HEK293 (cell line): ENCODE results near the gene TNRC6A.

Experiments used
- CTCF ChIA-PET: fragments of 350-600 bp; formaldehyde crosslinking; extraction: SDS; loops from one replicate; lab custom pipeline; 2021; ENCODE audit warnings: antibody characterized with exemption; lab: Yijun Ruan, JAX
- POLR2A ChIA-PET: fragments of 300-600 bp; formaldehyde crosslinking; extraction: SDS; loops from one replicate; lab custom pipeline; 2020; ENCODE audit warnings: antibody characterized with exemption, inconsistent platforms; lab: Yijun Ruan, JAX
- H3K27ac ChIP-seq: fragments of 200-500 bp; sonication (Bioruptor generic); 2 replicates; pipeline ENCODE4 v1.5.1; 2014; ENCODE audit warnings: low read depth, low read length, control low read depth, inconsistent platforms; ENCODE audit errors: extremely low read depth
- H3K36me3 ChIP-seq, 2 experiments: fragments of 200-500 bp in 1 of 2; sonication (Bioruptor generic) in 1 of 2; 1 replicate in 1 of 2; 2 replicates in 1 of 2; pipeline ENCODE4 v1.5.1; 2014 to 2017; ENCODE audit warnings: inconsistent platforms in 2 of 2, low read length in 2 of 2; ENCODE audit not compliant: control insufficient read depth in 2 of 2, insufficient read depth in 1 of 2
- H3K4me1 ChIP-seq: fragments of 200-500 bp; sonication (Bioruptor generic); 2 replicates; pipeline ENCODE4 v1.5.1; 2014; ENCODE audit warnings: mild to moderate bottlenecking, low read length, inconsistent platforms; ENCODE audit not compliant: control insufficient read depth, insufficient read depth
- H3K4me3 ChIP-seq: 2 replicates; pipeline ENCODE4 v1.5.1; 2011; ENCODE audit warnings: low read depth, mild to moderate bottlenecking, control low read depth, low read length, moderate library complexity
- H3K9me3 ChIP-seq: fragments of 200-500 bp; sonication (Bioruptor generic); 2 replicates; pipeline ENCODE4 v1.5.1; 2014; ENCODE audit warnings: low read depth, low read length, inconsistent platforms; ENCODE audit not compliant: control insufficient read depth, insufficient read depth
- GLI2 ChIP-seq: fragments of 450-650 bp; formaldehyde crosslinking; IDR thresholded peaks from 2 replicates; pipeline ENCODE4; 2017; ENCODE audit warnings: missing biosample characterization, missing genetic modification characterization, low read depth, borderline replicate concordance
- HIC1 ChIP-seq: fragments of 450-650 bp; formaldehyde crosslinking; IDR thresholded peaks from 2 replicates; pipeline ENCODE4 v1.5.1; 2016; ENCODE audit warnings: missing biosample characterization, missing genetic modification characterization
- KLF7 ChIP-seq: fragments of 450-650 bp; formaldehyde crosslinking; IDR thresholded peaks from 2 replicates; pipeline ENCODE4 v1.5.1; 2016; ENCODE audit warnings: missing biosample characterization, missing genetic modification characterization, borderline replicate concordance
- PRDM1 ChIP-seq: fragments of 450-650 bp; formaldehyde crosslinking; IDR thresholded peaks from 2 replicates; pipeline ENCODE4; 2016; ENCODE audit warnings: missing biosample characterization, missing genetic modification characterization
- ZBTB21 ChIP-seq: fragments of 450-650 bp; formaldehyde crosslinking; IDR thresholded peaks from 2 replicates; pipeline ENCODE4 v1.5.1; 2017; ENCODE audit warnings: missing biosample characterization, missing genetic modification characterization
- ZNF10 ChIP-seq: fragments of 450-650 bp; formaldehyde crosslinking; IDR thresholded peaks from 2 replicates; pipeline ENCODE4 v1.5.1; 2017; ENCODE audit warnings: missing biosample characterization, missing genetic modification characterization
- ZNF169 ChIP-seq: fragments of 450-650 bp; formaldehyde crosslinking; IDR thresholded peaks from 2 replicates; pipeline ENCODE4 v1.5.1; 2016; ENCODE audit warnings: missing biosample characterization, missing genetic modification characterization
- ZNF221 ChIP-seq: fragments of 450-650 bp; formaldehyde crosslinking; IDR thresholded peaks from 2 replicates; pipeline ENCODE4 v1.5.1; 2017; ENCODE audit warnings: missing biosample characterization, missing genetic modification characterization, borderline replicate concordance
- ZNF23 ChIP-seq: fragments of 450-650 bp; formaldehyde crosslinking; IDR thresholded peaks from 2 replicates; pipeline ENCODE4 v1.5.1; 2016; ENCODE audit warnings: missing biosample characterization, missing genetic modification characterization, borderline replicate concordance
- ZNF394 ChIP-seq: fragments of 450-650 bp; formaldehyde crosslinking; IDR thresholded peaks from 2 replicates; pipeline ENCODE4 v1.5.1; 2016; ENCODE audit warnings: missing biosample characterization, missing genetic modification characterization, mild to moderate bottlenecking, moderate library complexity, borderline replicate concordance
- ZNF423 ChIP-seq: fragments of 450-650 bp; formaldehyde crosslinking; IDR thresholded peaks from 2 replicates; pipeline ENCODE4 v1.5.1; 2016; ENCODE audit warnings: missing biosample characterization, missing genetic modification characterization
- ZNF529 ChIP-seq: fragments of 450-650 bp; formaldehyde crosslinking; IDR thresholded peaks from 2 replicates; pipeline ENCODE4 v1.5.1; 2017; ENCODE audit warnings: missing genetic modification characterization, missing biosample characterization; ENCODE audit not compliant: insufficient replicate concordance
- ZNF560 ChIP-seq: fragments of 450-650 bp; formaldehyde crosslinking; IDR thresholded peaks from 2 replicates; pipeline ENCODE4 v1.5.1; 2017; ENCODE audit warnings: missing biosample characterization, missing genetic modification characterization, borderline replicate concordance
- ZNF571 ChIP-seq: fragments of 450-650 bp; formaldehyde crosslinking; IDR thresholded peaks from 2 replicates; pipeline ENCODE4 v1.5.0; 2017; ENCODE audit warnings: missing biosample characterization, missing genetic modification characterization
- ZNF658 ChIP-seq: fragments of 450-650 bp; formaldehyde crosslinking; IDR thresholded peaks from 2 replicates; pipeline ENCODE4; 2016; ENCODE audit warnings: missing biosample characterization, missing genetic modification characterization
- ZNF701 ChIP-seq: fragments of 450-650 bp; formaldehyde crosslinking; IDR thresholded peaks from 2 replicates; pipeline ENCODE4 v1.5.1; 2016; ENCODE audit warnings: missing biosample characterization, missing genetic modification characterization
- ZNF707 ChIP-seq: fragments of 450-650 bp; formaldehyde crosslinking; IDR thresholded peaks from 2 replicates; pipeline ENCODE4 v1.5.1; 2016; ENCODE audit warnings: missing biosample characterization, missing genetic modification characterization
- TF ChIP-seq, protein P1 (sequence below): fragments of 450-650 bp; formaldehyde crosslinking; IDR thresholded peaks from 2 replicates; pipeline ENCODE4 v1.5.1; 2016; ENCODE audit warnings: missing biosample characterization, missing genetic modification characterization, low read depth
- TF ChIP-seq, protein P2 (sequence below): IDR thresholded peaks from 2 replicates; pipeline ENCODE4 v1.6.1; 2011; ENCODE audit warnings: mild to moderate bottlenecking, low read depth, low read length, borderline replicate concordance

Gene TNRC6A

DNA sequence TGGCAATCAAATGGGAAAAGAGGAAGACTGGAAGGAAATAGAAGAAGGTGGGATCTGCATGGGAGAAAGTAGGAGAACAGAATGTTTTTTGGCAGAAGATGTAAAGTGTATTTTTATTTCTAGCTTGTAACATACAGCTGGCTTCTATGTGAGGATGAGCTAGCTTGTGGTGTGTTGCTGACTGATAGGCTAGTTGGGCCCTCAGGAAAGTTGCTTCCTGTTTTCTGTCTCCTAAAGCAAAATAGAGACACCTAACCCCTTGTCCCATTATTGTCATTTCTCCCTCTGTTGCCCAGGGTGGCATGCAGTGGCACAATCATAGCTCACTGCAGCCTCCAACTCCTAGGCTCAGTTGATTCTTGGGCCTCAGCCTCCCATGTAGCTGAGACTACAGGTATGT lies 15.9 kb downstream of the TNRC6A start:
- Histone ChIP-seq H3K36me3 (peaks cover 0 to 5% of the 10 kb centered on the region in 2 experiments; a peak in 2 of 3 replicates), H3K4me1 (peaks cover 11% of the 10 kb centered on the region), H3K4me3 (no peak overlapping the region), H3K9me3 (no peaks in the 10 kb centered on the region), H3K27ac (no peak overlapping the region)
- TF ChIP-seq ZNF394 (tag by site-specific recombination): no peak
- TF ChIP-seq ZNF529 (tag by site-specific recombination): no peak
- ChIA-PET POLR2A (no interaction called here), CTCF (no interaction called here)

- Histone ChIP-seq H3K9me3 (no peaks in the 10 kb centered on the region), H3K4me1 (peaks cover 11% of the 10 kb centered on the region), H3K27ac (no peak overlapping the region), H3K4me3 (no peak overlapping the region), H3K36me3 (peaks cover 0 to 5% of the 10 kb centered on the region in 2 experiments; a peak in 2 of 3 replicates)
- ChIA-PET CTCF (no interaction called here), POLR2A (no interaction called here)
- TF ChIP-seq ZBTB21 (tag by site-specific recombination): no peak
- no peak for TF ChIP-seq ZNF658 (tag by site-specific recombination)
- TF ChIP-seq ZNF701 (tag by site-specific recombination): no peak
- TF ChIP-seq ZNF707 (tag by site-specific recombination): no peak
- TF ChIP-seq KLF7 (tag by site-specific recombination): no peak
- no peak for TF ChIP-seq ZNF423
- TF ChIP-seq ZNF169 (tag by site-specific recombination): no peak
- TF ChIP-seq ZNF23 (tag by site-specific recombination): no peak
- TF ChIP-seq ZNF560: no peak
- no peak for TF ChIP-seq GLI2 (tag by site-specific recombination)
- TF ChIP-seq, protein P1, sequence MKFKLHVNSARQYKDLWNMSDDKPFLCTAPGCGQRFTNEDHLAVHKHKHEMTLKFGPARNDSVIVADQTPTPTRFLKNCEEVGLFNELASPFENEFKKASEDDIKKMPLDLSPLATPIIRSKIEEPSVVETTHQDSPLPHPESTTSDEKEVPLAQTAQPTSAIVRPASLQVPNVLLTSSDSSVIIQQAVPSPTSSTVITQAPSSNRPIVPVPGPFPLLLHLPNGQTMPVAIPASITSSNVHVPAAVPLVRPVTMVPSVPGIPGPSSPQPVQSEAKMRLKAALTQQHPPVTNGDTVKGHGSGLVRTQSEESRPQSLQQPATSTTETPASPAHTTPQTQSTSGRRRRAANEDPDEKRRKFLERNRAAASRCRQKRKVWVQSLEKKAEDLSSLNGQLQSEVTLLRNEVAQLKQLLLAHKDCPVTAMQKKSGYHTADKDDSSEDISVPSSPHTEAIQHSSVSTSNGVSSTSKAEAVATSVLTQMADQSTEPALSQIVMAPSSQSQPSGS (tag by site-specific recombination): no peak
- TF ChIP-seq ZNF10: no peak
- no peak for TF ChIP-seq ZNF221 (tag by site-specific recombination)
- no peak for TF ChIP-seq ZNF571 (tag by site-specific recombination)
- TF ChIP-seq HIC1 (tag by site-specific recombination): no peak
These were observed 16.3 kb downstream of the TNRC6A start for GRCh38 chr16:24745791-24746190.

GRCh38 chr16:24747441-24747840 lies 18.0 kb downstream of the TNRC6A start:
- Histone ChIP-seq H3K9me3 (no peaks in the 10 kb centered on the region), H3K27ac (no peak overlapping the region), H3K4me1 (peaks cover 11% of the 10 kb centered on the region), H3K4me3 (no peak overlapping the region), H3K36me3 (no peaks in the 10 kb centered on the region; a peak in 1 of 3 replicates)
- 0 out of 2 replicates have a peak, but pooled peaks have one; percentile 30 for TF ChIP-seq PRDM1 (tag by site-specific recombination)
- TF ChIP-seq, protein P2, sequence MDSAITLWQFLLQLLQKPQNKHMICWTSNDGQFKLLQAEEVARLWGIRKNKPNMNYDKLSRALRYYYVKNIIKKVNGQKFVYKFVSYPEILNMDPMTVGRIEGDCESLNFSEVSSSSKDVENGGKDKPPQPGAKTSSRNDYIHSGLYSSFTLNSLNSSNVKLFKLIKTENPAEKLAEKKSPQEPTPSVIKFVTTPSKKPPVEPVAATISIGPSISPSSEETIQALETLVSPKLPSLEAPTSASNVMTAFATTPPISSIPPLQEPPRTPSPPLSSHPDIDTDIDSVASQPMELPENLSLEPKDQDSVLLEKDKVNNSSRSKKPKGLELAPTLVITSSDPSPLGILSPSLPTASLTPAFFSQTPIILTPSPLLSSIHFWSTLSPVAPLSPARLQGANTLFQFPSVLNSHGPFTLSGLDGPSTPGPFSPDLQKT: no peak
- ChIA-PET CTCF (no interaction called here), POLR2A (no interaction called here)
